ENCODE measurements around the gene TNP1. TPM values are rescaled to one million over a fixed set of nuclear protein-coding genes. Genes with fewer than 3 reads are reported as not detected.

Gene TNP1
- total RNA-seq, 4 donors from 2014 or later, result not detected

GRCh38 chr2:216860426-216861137 lies 718 bp upstream of the TNP1 start:
- Histone ChIP-seq H3K4me1 (no peaks in the 10 kb centered on the region), H3K27me3 (no peaks in the 10 kb centered on the region), H3K9me3 (no peaks in the 10 kb centered on the region), H3K36me3 (no peaks in the 10 kb centered on the region), H3K4me3 (no peak overlapping the region), H3K27ac (no peak overlapping the region)
- TF ChIP-seq CTCF (IDR thresholded peaks at IDR 0.05) (no peak), POLR2A (IDR thresholded peaks at IDR 0.05) (no peak)
- no peak for DNase-seq

GRCh38 chr2:216858312-216858711 lies 1.6 kb downstream of the TNP1 start:
- H3K9me3 ChIP-seq, result no peaks in the 10 kb centered on the region
- no peak overlapping the region for H3K4me3 ChIP-seq
- DNase-seq, result no peak
- H3K4me1 ChIP-seq, result no peaks in the 10 kb centered on the region
- no peaks in the 10 kb centered on the region for H3K27me3 ChIP-seq
- TF ChIP-seq POLR2A (IDR thresholded peaks at IDR 0.05) (no peak), CTCF (IDR thresholded peaks at IDR 0.05) (no peak)
- no peak overlapping the region for H3K27ac ChIP-seq
- H3K36me3 ChIP-seq, result no peaks in the 10 kb centered on the region

- Histone ChIP-seq H3K4me3 (no peak overlapping the region), H3K27ac (no peak overlapping the region), H3K9me3 (no peaks in the 10 kb centered on the region), H3K27me3 (no peaks in the 10 kb centered on the region), H3K4me1 (no peaks in the 10 kb centered on the region), H3K36me3 (no peaks in the 10 kb centered on the region)
- TF ChIP-seq CTCF (IDR thresholded peaks at IDR 0.05) (no peak), POLR2A (IDR thresholded peaks at IDR 0.05) (no peak)
- DNase-seq, result no peak
Observed at GRCh38 chr2:216857131-216857550, 2.7 kb downstream of the TNP1 start.

GRCh38 chr2:216856406-216857065 lies 3.3 kb downstream of the TNP1 start:
- DNase-seq, result no peak
- Histone ChIP-seq H3K27me3 (no peaks in the 10 kb centered on the region), H3K36me3 (no peaks in the 10 kb centered on the region), H3K27ac (no peak overlapping the region), H3K4me3 (no peak overlapping the region), H3K9me3 (no peaks in the 10 kb centered on the region), H3K4me1 (no peaks in the 10 kb centered on the region)
- no peak for TF ChIP-seq POLR2A (IDR thresholded peaks at IDR 0.05)
- TF ChIP-seq CTCF (IDR thresholded peaks at IDR 0.05), result no peak

GRCh38 chr2:216855605-216856004 lies 4.3 kb downstream of the TNP1 start:
- DNase-seq, result no peak
- H3K36me3 ChIP-seq, result no peaks in the 10 kb centered on the region
- no peak for TF ChIP-seq CTCF (IDR thresholded peaks at IDR 0.05)
- TF ChIP-seq POLR2A (IDR thresholded peaks at IDR 0.05), result no peak
- no peaks in the 10 kb centered on the region for H3K27me3 ChIP-seq
- H3K27ac ChIP-seq, result no peak overlapping the region
- H3K9me3 ChIP-seq, result no peaks in the 10 kb centered on the region
- H3K4me1 ChIP-seq, result no peaks in the 10 kb centered on the region
- no peak overlapping the region for H3K4me3 ChIP-seq
